ENCODE data around the gene RAB6B.

The RAB6B gene

GRCh38 chr3:133855772-133856171 is 39.9 kb downstream of the RAB6B start:
- DNase-seq, result no peak

DNA sequence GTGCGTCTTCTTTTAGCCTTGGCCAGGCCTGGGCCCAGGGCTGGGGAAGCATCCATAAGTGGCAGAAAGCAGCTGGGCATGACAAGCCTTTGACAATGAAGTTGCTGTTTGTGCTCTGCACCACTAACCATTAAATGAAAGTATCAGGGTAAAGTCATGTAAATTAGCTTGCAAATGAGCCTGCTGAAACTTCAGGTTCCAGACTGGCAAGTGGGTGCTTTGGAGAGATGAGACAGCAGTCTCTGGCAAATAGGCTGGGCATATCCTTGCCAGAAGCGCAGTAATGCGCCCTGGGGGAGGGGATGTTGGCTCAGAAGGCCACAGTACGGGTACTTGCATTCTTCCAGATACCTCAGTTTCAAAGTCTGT is 40.7 kb downstream of the RAB6B start:
- no peak for DNase-seq

DNA sequence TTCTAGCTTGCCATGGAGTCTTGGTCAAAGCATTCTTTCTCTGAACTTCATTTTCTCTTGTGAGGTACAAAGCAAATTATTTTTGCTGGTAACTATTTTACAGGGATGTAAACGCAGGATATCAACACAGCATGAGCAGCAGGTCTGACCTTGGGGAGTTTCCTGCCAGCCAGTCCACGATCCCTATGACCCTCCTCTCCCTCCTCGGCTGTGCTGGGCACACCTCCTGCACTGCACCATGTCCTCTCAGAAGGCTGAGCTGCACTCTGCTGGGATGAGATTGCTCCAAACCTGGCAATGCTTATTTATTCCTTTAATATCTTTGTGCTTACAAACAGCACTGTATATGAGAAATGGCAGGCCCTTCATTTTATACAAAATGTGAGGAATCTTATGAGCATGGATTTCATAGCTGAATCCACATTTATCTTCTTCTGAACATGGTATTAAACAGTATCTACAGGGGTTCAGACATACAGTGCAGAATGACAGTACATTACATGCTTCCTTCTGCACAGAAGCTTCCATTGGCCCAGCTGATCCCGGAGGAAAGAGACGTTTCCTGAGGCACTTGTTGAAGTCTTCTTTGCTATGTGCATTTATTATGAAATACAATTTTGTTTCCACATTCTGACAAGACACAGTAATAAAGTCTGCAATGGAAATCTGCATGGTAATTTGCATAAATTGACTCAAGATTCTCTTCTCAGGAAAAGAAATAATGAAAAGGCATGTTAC is 41.2 kb downstream of the RAB6B start:
- no peak for DNase-seq

- no peak for DNase-seq
Observed at GRCh38 chr3:133853925-133854227, 41.8 kb downstream of the RAB6B start.

- no peak for DNase-seq
Observed at GRCh38 chr3:133853063-133853924, 42.4 kb downstream of the RAB6B start.

GRCh38 chr3:133851931-133852330 is 43.8 kb downstream of the RAB6B start:
- no peak for DNase-seq

- DNase-seq, result no peak
Observed at GRCh38 chr3:133851266-133851906, 44.3 kb downstream of the RAB6B start.

DNA sequence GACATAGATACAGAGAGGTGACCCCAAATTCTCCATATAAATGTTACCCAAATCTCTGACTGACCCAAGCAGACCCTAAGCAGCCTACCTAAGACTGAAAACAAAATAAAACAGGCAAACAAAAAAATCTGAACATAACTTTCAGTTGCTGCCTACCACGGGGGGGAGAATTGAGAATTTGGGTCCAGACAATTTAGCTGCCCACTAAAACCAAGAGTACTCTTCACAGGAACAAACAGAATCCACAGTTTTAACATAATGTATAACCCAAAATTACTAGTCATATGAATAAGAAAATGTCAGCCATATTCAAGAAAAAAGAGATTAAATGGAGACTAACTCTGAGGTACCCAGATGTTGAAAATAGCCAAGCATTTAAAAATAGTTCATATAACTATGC is 45.6 kb downstream of the RAB6B start:
- no peak for DNase-seq

- no peak for DNase-seq
Observed at GRCh38 chr3:133849346-133849745, 46.3 kb downstream of the RAB6B start.

DNA sequence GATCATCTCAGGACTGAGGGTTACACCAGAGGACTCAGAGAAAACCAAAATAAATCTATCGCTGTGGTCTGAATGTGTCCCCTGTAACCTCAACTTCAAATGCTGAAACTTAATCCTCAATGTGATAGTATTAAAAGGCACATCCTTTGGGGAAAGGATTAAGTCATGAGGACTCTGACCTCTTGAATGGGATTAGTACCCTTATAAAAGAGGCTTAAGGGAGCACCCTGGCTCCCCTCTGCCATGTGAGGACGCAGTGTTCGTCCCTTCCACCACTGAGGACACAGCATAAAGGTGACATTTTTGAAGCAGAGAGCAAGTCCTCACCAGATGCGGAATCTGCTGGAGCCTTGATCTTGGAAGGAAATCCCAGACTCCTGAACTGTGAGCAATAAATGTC is 50.6 kb downstream of the RAB6B start:
- no peak for DNase-seq

DNA sequence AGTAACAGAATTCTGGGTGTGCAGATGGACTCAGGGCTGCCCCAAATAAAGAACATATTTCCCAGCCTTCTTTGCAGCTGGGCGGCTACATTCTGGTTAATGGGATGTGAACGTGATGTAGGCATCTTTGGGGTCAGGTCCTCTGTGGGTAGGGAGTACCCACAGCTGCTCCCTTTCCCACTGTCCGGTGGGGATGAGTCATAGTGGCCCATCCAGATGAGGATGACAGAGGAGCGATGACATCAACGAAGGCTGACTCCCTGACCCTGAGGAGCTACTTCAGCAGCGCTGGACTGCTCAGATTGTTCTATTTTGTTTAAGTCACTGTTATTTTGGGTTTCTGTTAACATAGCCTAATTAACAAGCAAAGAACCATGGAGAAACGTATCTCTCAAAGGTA is 52.0 kb downstream of the RAB6B start:
- DNase-seq, result no peak

GRCh38 chr3:133842158-133842557 is 53.5 kb downstream of the RAB6B start:
- no peak for DNase-seq

DNA sequence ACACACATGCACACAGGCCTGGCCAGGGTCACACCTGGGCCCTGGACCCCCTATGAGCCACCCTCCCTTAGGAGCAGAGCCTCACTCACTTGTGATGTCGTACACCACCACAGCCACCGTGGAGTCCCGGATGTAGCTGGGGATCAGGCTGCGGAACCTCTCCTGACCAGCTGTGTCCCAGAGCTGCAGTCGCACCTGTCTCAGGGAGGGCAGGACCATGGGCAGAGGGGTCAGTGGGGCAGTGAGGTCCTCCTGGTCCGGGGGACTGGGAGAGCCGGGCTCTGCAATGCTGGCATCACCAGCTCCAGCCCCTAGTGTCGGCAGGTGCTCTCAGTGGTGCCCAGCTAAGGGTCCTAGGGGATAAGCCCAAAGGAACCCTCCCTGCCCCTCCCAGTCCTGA is 54.5 kb downstream of the RAB6B start:
- DNase-seq, result no peak

DNA sequence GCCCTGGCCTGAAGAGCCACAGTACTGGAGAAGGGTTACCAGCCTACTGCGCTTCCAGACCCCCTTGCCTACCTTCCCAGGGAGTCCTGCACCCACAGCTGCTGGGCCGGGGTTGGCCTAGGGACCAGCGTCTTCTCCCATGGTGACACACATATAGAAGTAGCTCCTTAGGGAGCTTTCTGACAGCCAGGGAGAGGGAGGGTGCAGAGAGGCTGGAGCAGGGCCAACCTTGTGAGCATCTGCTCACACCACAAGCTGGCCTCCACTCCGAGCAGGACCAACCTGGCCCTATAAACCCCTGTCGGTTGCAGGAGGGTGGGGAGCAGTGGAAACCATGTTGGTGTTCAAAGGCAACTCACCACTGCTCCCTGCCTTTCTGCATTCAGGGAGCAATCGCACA is 54.9 kb downstream of the RAB6B start:
- no peak for DNase-seq

DNA sequence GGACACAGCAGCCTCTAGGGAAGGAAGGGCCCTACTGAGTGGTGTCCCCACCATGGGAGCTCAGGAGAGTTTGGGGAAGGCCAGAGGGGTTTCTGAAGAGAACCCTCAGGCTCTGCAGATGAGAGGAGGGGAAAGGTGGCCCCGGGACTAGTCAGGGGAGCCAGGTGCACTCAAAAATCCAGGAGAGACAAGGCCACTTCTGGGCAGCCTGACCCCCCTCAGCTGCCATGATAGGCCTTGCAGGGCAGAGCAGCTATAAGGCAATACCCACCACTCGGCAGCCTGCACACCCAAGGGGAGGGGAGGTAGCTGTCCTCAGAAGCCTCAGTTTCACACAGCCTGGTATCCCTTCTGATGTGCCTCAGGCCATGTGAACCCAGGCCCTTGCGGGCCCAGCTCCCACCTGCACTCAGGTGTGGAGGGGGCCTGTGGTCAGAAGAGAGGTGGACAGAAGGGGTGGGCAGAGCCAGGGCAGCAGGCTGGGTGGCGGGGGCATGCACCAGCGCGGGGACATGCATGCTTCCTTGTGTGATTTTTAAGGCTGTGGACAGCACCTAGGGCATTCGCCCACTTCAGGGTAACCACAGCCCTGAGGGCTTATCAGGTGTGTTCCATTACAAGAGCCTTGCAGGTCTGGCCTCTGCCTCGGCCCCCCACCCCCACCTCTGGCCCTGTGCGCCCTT is 55.5 kb downstream of the RAB6B start:
- no peak for DNase-seq

GRCh38 chr3:133838916-133839800 is 56.5 kb downstream of the RAB6B start:
- no peak for DNase-seq

GRCh38 chr3:133838296-133838789 is 57.3 kb downstream of the RAB6B start:
- DNase-seq, result no peak

DNA sequence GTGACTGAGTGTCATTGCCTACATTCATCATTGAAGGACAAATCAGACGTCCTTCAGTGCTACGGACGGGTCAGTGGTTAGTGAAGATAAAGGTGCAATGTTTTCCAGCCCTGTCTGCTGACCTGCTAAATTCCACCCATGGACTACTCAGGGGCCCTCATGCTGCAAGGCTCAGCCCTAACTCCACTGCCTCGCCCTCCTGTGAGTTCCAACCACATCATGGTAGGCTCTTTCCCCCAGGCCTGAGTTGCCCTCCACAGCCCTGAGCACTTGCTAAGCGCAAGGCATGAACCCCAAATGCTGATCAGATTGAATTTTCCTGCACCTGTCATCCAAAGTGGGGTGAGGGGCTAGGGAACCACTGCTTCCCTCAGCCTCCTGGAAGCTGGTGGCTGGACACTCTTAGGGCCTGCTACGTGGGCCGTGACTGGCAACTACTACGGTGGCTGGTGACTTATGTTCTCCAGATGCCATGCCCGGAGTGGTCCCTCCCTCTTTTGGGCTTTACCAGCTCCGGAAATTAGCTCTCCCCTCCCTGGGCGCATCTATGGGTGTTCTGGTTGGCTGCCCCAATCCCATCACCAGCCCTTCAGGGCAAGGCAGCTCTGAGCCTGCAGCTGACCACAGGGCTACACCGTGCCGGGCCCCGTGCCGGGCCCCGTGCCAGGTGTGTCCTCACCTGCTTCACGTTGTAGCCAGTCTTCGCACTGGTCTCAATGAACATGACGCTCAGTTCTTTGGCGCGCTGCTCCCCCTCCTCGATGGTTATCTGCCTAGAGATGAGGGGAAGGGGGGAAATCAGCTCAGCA is 58.0 kb downstream of the RAB6B start:
- no peak for DNase-seq

DNA sequence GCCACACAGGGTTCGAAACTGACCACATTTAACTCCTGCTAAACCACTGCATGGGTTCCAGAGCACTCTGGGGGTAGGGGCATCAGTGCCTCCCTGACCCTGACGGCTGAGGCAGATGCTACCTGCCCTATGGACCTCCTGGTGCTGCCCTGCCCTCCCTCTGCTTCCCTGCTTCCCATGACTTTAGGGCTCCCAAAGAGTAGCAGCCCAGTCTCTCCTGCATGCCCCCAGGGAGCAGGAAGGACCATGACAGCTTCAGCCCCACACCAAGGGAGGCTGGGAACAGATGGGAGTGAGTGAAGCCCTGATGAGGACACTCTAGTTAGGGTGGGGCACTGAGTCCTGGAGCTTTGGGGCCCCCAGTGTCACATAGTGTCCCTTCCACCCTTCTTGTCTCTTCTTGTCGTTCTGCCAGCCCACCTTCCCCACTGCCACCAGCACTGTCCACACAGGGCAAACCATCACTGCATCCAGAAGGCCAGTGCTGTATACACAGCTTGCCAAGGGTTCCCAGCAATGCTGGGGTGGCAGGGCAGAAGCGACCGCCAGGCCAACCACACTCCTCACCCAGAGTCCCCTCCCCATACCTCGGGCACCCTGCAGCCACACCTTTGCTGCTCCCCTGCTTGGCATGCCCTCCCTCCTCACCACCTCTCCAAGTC is 59.1 kb downstream of the RAB6B start:
- DNase-seq, result no peak

GRCh38 chr3:133835961-133836360 is 59.7 kb downstream of the RAB6B start:
- DNase-seq, result no peak

DNA sequence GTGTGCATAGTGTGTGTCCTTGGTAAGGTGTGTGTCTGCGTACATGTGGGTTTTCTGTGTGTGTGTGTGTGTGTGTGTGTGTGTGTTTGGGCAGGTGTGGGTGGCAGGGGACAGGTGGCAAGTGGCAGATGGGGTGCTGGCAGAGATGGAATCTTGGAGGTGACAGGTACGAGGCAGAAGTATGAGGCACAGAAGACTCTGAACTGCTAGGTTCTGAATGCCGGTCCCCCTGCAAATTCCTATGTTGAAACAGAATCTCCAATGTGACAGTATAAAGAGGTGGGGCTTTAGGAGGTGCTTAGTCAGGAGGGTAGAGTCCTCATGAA is 60.3 kb downstream of the RAB6B start:
- no peak for DNase-seq
